Astrocyte (in vitro differentiated cells and primary cell): ENCODE results near the gene DDT.

ENCODE experiments used
- EZH2 ChIP-seq: IDR thresholded peaks from 2 replicates; pipeline ENCODE4 v1.6.1; 2012; ENCODE audit warnings: mild to moderate bottlenecking, low read length, inconsistent platforms; ENCODE audit not compliant: insufficient read depth
- TF ChIP-seq, protein P1 (sequence below): IDR thresholded peaks from 2 replicates; pipeline ENCODE4 v1.5.1; 2011; ENCODE audit warnings: low read depth, mild to moderate bottlenecking, inconsistent platforms, low read length, moderate library complexity; ENCODE audit not compliant: insufficient read depth

DNA sequence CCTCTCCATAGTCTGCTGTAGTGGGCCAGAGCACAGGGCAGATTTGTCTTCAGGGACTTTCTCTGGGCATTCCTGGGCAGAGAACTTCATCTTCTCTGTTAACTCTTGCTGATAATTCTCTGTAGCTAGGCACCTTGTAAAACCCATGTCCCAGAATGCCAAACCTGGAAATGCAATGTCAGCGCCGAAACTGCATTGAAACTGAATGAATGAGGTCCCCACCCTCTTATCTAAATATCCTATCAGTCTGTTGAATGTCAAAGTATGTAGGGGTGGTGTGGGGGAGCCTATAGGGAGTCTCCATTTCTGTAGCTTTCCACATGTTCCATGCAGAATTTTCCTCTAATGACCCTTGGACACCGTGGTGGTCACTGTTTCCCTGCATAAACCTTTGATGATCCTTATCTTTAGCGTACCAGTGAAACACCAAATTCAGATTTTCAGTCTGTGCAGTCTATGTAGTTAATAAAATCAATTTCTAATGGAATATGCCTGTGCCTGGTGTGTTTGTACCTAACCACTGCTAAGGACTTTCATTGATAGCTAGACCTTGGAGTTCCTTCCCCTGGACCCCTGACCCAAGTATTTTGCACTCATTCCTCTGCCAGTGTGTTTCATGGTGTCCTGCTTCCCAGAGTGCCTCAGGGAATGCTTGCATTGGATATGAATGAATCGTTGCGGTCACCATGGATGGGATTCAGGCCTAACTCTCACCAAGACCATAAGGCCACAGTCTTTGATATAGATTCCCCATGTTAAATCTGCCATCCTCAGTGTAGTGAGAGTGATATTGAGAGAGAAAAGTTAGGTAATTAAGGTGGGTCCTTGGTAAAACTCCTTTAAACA is 34.4 kb upstream of the DDT start:
- TF ChIP-seq, protein P1, sequence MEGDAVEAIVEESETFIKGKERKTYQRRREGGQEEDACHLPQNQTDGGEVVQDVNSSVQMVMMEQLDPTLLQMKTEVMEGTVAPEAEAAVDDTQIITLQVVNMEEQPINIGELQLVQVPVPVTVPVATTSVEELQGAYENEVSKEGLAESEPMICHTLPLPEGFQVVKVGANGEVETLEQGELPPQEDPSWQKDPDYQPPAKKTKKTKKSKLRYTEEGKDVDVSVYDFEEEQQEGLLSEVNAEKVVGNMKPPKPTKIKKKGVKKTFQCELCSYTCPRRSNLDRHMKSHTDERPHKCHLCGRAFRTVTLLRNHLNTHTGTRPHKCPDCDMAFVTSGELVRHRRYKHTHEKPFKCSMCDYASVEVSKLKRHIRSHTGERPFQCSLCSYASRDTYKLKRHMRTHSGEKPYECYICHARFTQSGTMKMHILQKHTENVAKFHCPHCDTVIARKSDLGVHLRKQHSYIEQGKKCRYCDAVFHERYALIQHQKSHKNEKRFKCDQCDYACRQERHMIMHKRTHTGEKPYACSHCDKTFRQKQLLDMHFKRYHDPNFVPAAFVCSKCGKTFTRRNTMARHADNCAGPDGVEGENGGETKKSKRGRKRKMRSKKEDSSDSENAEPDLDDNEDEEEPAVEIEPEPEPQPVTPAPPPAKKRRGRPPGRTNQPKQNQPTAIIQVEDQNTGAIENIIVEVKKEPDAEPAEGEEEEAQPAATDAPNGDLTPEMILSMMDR: no peak
- no peak for TF ChIP-seq EZH2
